Activated CD8-positive, alpha-beta memory T cell treated with anti-CD3 and anti-CD28 coated beads, Interleukin-2, amount 10 ng/mL, durations not matched to agents 7 days and 5 days (primary cell): Measurements from ENCODE around the gene CPTP. TPM values are rescaled to one million over a fixed set of nuclear protein-coding genes. Genes with fewer than 3 reads are reported as not detected.

ENCODE experiments used
- ATAC-seq: fragments of 150-1000 bp; cut with Tn5 transposase; one replicate; pipeline ENCODE4 v1.10.0; 2021; ENCODE audit warnings: moderate library complexity
- CTCF ChIA-PET: fragments of 350-600 bp; sonication (Branson Sonifier 250); formaldehyde crosslinking; loops from one replicate; lab custom pipeline; 2021; ENCODE audit warnings: antibody characterized with exemption; lab: Charles Lee
- DNase-seq: peaks from one replicate; pipeline ENCODE4 v3.0.0-alpha.2; 2020
- H3K27ac Mint-ChIP-seq: one replicate; pipeline ENCODE4 v1.8.0; 2021; ENCODE audit warnings: mild to moderate bottlenecking, mixed read lengths
- H3K27me3 Mint-ChIP-seq: one replicate; pipeline ENCODE4 v1.8.0; 2021; ENCODE audit warnings: mixed read lengths
- H3K36me3 Mint-ChIP-seq: one replicate; pipeline ENCODE4 v1.8.0; 2021; ENCODE audit warnings: mild to moderate bottlenecking, mixed read lengths
- H3K4me1 Mint-ChIP-seq: one replicate; pipeline ENCODE4 v1.8.0; 2021; ENCODE audit warnings: mixed read lengths
- H3K4me3 Mint-ChIP-seq: one replicate; pipeline ENCODE4 v1.8.0; 2021; ENCODE audit warnings: mild to moderate bottlenecking, moderate library complexity, mixed read lengths
- H3K9me3 Mint-ChIP-seq: one replicate; pipeline ENCODE4 v1.8.0; 2022; ENCODE audit warnings: low read depth, mixed read lengths
- total RNA-seq, 2 experiments: library from RNA; stranded (reverse); gene quantifications; one replicate each; pipeline ENCODE4 v1.2.3, GENCODE V29; 2021

The CPTP gene
- total RNA-seq, 2 experiments from 2014 or later = 17.6 to 18.5 TPM

DNA sequence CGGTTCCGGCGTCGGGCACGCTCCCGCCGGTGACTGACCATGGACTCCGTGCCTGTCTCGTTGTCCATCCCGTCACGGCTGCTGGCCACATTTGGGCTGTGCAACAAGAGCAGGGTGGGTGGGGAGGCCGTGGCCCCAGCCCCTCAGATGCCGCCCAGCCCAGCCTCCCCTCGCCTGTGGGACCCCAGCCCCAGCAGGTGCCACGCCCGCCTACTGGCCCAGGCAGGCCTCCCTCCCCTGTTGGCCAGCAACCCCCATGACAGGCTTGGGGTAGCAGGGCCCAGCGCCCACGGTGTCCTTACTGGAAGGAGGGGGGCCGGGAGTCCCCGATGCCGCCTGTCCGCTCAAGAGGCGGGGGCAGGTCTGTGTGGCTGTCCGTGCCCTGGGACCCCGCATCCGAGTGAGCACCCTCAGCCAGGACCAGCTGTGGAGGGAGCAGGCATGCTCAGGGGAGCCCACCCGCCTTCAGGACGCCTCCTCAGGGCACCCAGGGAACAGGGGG, 17.5 kb downstream of the CPTP start:
- ATAC-seq (no peak), DNase-seq (no peak)
- no peak overlapping the region for H3K4me3 Mint-ChIP-seq
- CTCF ChIA-PET = no interaction called here
- H3K36me3 Mint-ChIP-seq = peaks cover 12% of the 10 kb centered on the region
- H3K27ac Mint-ChIP-seq = no peak overlapping the region
- H3K27me3 Mint-ChIP-seq = no peaks in the 10 kb centered on the region
- peaks cover 3% of the 10 kb centered on the region for H3K9me3 Mint-ChIP-seq
- peaks cover 10% of the 10 kb centered on the region for H3K4me1 Mint-ChIP-seq

- ATAC-seq (no peak), DNase-seq (no peak)
- CTCF ChIA-PET = interaction anchor here (1.4 kb wide), 1 partner anchor 29 kb away, joined by 4 read pairs; no protein-coding TSS in a partner anchor
- Mint-ChIP-seq H3K9me3 (peaks cover 3% of the 10 kb centered on the region), H3K4me1 (peaks cover 14% of the 10 kb centered on the region), H3K4me3 (no peak overlapping the region), H3K27me3 (no peaks in the 10 kb centered on the region), H3K27ac (no peak overlapping the region), H3K36me3 (peaks cover 12% of the 10 kb centered on the region)
These were observed 18.0 kb downstream of the CPTP start for GRCh38 chr1:1342584-1343115.

- Mint-ChIP-seq H3K4me1 (peaks cover 19% of the 10 kb centered on the region), H3K27me3 (no peaks in the 10 kb centered on the region), H3K36me3 (peaks cover 12% of the 10 kb centered on the region), H3K9me3 (peaks cover 3% of the 10 kb centered on the region), H3K4me3 (no peak overlapping the region), H3K27ac (no peak overlapping the region)
- CTCF ChIA-PET = interaction anchor here (1.4 kb wide), 1 partner anchor 28 kb away, joined by 4 read pairs; no protein-coding TSS in a partner anchor
- no peak for DNase-seq
- no peak for ATAC-seq
These were observed 19.3 kb downstream of the CPTP start for GRCh38 chr1:1343811-1344421.

GRCh38 chr1:1344655-1345361, 20.2 kb downstream of the CPTP start:
- CTCF ChIA-PET = interaction anchor here (0.6 kb wide), 1 partner anchor 76 kb away, joined by 3 read pairs; no protein-coding TSS in a partner anchor
- H3K27me3 Mint-ChIP-seq = no peaks in the 10 kb centered on the region
- no peak overlapping the region for H3K27ac Mint-ChIP-seq
- H3K9me3 Mint-ChIP-seq = peaks cover 3% of the 10 kb centered on the region
- peaks cover 19% of the 10 kb centered on the region for H3K4me1 Mint-ChIP-seq
- H3K4me3 Mint-ChIP-seq = no peak overlapping the region
- peak; percentile 59 for DNase-seq
- peaks cover 12% of the 10 kb centered on the region for H3K36me3 Mint-ChIP-seq
- no peak for ATAC-seq

GRCh38 chr1:1345384-1345783, 20.8 kb downstream of the CPTP start:
- H3K9me3 Mint-ChIP-seq = peaks cover 3% of the 10 kb centered on the region
- no peak overlapping the region for H3K4me3 Mint-ChIP-seq
- no peak overlapping the region for H3K27ac Mint-ChIP-seq
- peaks cover 11% of the 10 kb centered on the region for H3K36me3 Mint-ChIP-seq
- ATAC-seq (no peak), DNase-seq (no peak)
- H3K4me1 Mint-ChIP-seq = peaks cover 19% of the 10 kb centered on the region
- H3K27me3 Mint-ChIP-seq = no peaks in the 10 kb centered on the region
- CTCF ChIA-PET = interaction anchor here (1.8 kb wide), 1 partner anchor 26 kb away, joined by 10 read pairs; no protein-coding TSS in a partner anchor

DNA sequence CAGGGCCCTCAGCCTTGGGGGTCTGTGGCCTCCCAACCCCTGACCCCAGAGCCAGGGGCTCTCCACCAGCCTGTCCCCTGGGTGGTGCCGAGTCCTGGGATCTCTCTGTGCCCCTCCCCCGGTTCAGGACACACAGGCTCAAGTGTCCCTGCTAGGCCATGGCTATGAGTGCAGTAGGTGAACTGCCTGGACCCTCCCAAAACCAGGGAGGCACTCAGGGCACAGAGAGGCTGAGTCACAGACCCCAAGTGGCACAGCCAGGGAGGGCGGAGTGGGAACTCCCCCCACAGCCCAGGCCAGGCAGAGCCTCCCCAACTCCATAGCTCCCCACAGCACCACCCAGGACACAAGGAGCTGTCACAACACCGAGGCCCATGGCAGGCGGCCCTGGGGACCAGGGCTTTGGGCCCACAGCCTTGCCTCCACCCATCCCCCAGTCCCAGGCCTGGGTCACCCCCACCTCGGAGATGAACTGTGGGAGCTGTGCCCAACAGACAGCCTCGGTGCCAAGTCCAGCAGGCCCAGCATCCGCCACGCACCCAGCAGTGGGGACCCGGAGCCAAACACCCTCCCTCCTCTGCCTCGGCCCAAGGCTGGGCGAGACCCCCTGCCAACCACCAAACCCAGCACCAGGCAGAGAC, 21.4 kb downstream of the CPTP start:
- Mint-ChIP-seq H3K4me3 (no peak overlapping the region), H3K27ac (no peak overlapping the region)

GRCh38 chr1:1346501-1346890, 21.9 kb downstream of the CPTP start:
- no peak for DNase-seq
- CTCF ChIA-PET = interaction anchor here (1.8 kb wide), 1 partner anchor 25 kb away, joined by 10 read pairs; no protein-coding TSS in a partner anchor
- Mint-ChIP-seq H3K36me3 (peaks cover under 1% of the 10 kb centered on the region), H3K4me1 (peaks cover 19% of the 10 kb centered on the region), H3K27me3 (no peaks in the 10 kb centered on the region), H3K4me3 (no peak overlapping the region), H3K9me3 (no peaks in the 10 kb centered on the region), H3K27ac (no peak overlapping the region)
- no peak for ATAC-seq

More for the DNA sequence above, 21.4 kb downstream of the CPTP start:
- ATAC-seq = no peak
- no peak for DNase-seq
- CTCF ChIA-PET = interaction anchor here (1.8 kb wide), 1 partner anchor 26 kb away, joined by 10 read pairs; no protein-coding TSS in a partner anchor
- Mint-ChIP-seq H3K27me3 (no peaks in the 10 kb centered on the region), H3K36me3 (peaks cover 5% of the 10 kb centered on the region), H3K9me3 (peaks cover under 1% of the 10 kb centered on the region), H3K4me1 (peaks cover 19% of the 10 kb centered on the region)

GRCh38 chr1:1347026-1347595, 22.5 kb downstream of the CPTP start:
- CTCF ChIA-PET = interaction anchor here (1.1 to 1.9 kb wide), 4 partner anchors 24 to 52 kb away, joined by 5 to 16 read pairs (median 8); partner anchors contain the start of gene CCNL2
- H3K36me3 Mint-ChIP-seq = no peaks in the 10 kb centered on the region
- no peaks in the 10 kb centered on the region for H3K9me3 Mint-ChIP-seq
- H3K27me3 Mint-ChIP-seq = peaks cover 3% of the 10 kb centered on the region
- peak overlapping the region; percentile 71 for H3K4me3 Mint-ChIP-seq
- peaks cover 19% of the 10 kb centered on the region for H3K4me1 Mint-ChIP-seq
- no peak overlapping the region for H3K27ac Mint-ChIP-seq
- DNase-seq = no peak
- ATAC-seq = no peak

- H3K27me3 Mint-ChIP-seq = peaks cover 10% of the 10 kb centered on the region
- no peak for DNase-seq
- H3K36me3 Mint-ChIP-seq = no peaks in the 10 kb centered on the region
- no peak for ATAC-seq
- peaks cover 23% of the 10 kb centered on the region for H3K4me1 Mint-ChIP-seq
- peak overlapping the region; percentile 71 for H3K4me3 Mint-ChIP-seq
- CTCF ChIA-PET = interaction anchor here (1.0 to 1.9 kb wide), 7 partner anchors 23 to 226 kb away, joined by 3 to 16 read pairs (median 6); partner anchors contain the start of genes AURKAIP1 and CCNL2
- H3K9me3 Mint-ChIP-seq = no peaks in the 10 kb centered on the region
- no peak overlapping the region for H3K27ac Mint-ChIP-seq
These were observed 23.2 kb downstream of the CPTP start for GRCh38 chr1:1347663-1348419.

GRCh38 chr1:1348420-1349255, 24.0 kb downstream of the CPTP start:
- ATAC-seq (peak; percentile 50), DNase-seq (no peak)
- H3K27me3 Mint-ChIP-seq = peaks cover 18% of the 10 kb centered on the region
- no peaks in the 10 kb centered on the region for H3K9me3 Mint-ChIP-seq
- peaks cover 23% of the 10 kb centered on the region for H3K4me1 Mint-ChIP-seq
- H3K36me3 Mint-ChIP-seq = no peaks in the 10 kb centered on the region
- CTCF ChIA-PET = interaction anchor here (1.0 to 1.9 kb wide), 7 partner anchors 23 to 227 kb away, joined by 3 to 16 read pairs (median 6); partner anchors contain the start of genes AURKAIP1 and CCNL2
- peak overlapping the region; percentile 24 for H3K27ac Mint-ChIP-seq
- H3K4me3 Mint-ChIP-seq = peak overlapping the region; percentile 71

GRCh38 chr1:1349256-1350012, 24.8 kb downstream of the CPTP start, which contains the start of gene DVL1:
Gene DVL1, minus strand, starts transcription at chr1:1349418. Its CDS starts 353 bp downstream, at chr1:1349065.
- peak within 1 kb of the TSS; percentile 24 for H3K27ac Mint-ChIP-seq
- H3K9me3 Mint-ChIP-seq = no peaks in the 10 kb centered on the region
- DNase-seq = peak; percentile 79
- peaks cover 25% of the 10 kb centered on the region for H3K4me1 Mint-ChIP-seq
- peaks cover 25% of the 10 kb centered on the region for H3K27me3 Mint-ChIP-seq
- no peaks in the 10 kb centered on the region for H3K36me3 Mint-ChIP-seq
- H3K4me3 Mint-ChIP-seq = peak within 1 kb of the TSS; percentile 71
- peak; percentile 83 for ATAC-seq
- CTCF ChIA-PET = interaction anchor here (1.2 to 1.8 kb wide), 3 partner anchors 22 to 92 kb away, joined by 3 to 16 read pairs (median 16); partner anchors contain the start of gene AURKAIP1
